ENCODE results near the gene KNL1.

KNL1 gene

DNA sequence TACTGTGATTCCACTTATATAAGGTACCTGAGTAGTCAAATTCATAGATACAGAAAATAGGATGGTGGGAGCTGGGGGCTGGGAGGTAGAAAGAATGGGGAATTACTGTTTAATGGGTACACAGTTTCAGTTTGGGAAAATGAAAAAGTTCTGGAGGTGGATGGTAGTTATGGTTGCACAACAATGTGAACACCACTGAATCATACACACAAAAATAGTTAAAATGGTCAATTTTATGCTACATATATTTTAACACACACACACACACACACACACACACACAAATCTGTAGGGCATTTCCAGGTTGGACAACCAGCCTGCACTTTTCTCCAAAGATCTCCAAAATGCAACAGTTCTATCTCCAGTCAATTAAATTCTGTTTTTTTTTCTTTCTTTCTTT is 30.6 kb upstream of the KNL1 start:
- no peaks in the 10 kb centered on the region for H3K27me3 ChIP-seq (ENCODE audit: insufficient read depth, low read length, poor library complexity)
- no peak overlapping the region for H2AFZ ChIP-seq (ENCODE audit: low read depth, low read length)
- H3K4me2 ChIP-seq (ENCODE audit: insufficient read depth, low read length), result peak overlapping the region; percentile 70
- H3K79me2 ChIP-seq (ENCODE audit: insufficient read depth, low read length), result peaks cover 17% of the 10 kb centered on the region
- H3K9me3 ChIP-seq (ENCODE audit: insufficient read depth, low read length, severe bottlenecking), result no peaks in the 10 kb centered on the region
- H3K9ac ChIP-seq (ENCODE audit: low read depth, low read length), result no peak overlapping the region
- H3K4me1 ChIP-seq (ENCODE audit: insufficient read depth, low read length), result peaks cover 32% of the 10 kb centered on the region
- ATAC-seq (ENCODE audit: insufficient read depth, low read depth) (no peak), DNase-seq (no peak)
- no peak for TF ChIP-seq EZH2 (IDR thresholded peaks at IDR 0.05; ENCODE audit: borderline replicate concordance, low read depth, low read length, severe bottlenecking)
- TF ChIP-seq, protein P1, sequence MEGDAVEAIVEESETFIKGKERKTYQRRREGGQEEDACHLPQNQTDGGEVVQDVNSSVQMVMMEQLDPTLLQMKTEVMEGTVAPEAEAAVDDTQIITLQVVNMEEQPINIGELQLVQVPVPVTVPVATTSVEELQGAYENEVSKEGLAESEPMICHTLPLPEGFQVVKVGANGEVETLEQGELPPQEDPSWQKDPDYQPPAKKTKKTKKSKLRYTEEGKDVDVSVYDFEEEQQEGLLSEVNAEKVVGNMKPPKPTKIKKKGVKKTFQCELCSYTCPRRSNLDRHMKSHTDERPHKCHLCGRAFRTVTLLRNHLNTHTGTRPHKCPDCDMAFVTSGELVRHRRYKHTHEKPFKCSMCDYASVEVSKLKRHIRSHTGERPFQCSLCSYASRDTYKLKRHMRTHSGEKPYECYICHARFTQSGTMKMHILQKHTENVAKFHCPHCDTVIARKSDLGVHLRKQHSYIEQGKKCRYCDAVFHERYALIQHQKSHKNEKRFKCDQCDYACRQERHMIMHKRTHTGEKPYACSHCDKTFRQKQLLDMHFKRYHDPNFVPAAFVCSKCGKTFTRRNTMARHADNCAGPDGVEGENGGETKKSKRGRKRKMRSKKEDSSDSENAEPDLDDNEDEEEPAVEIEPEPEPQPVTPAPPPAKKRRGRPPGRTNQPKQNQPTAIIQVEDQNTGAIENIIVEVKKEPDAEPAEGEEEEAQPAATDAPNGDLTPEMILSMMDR (IDR thresholded peaks at IDR 0.05; ENCODE audit: borderline replicate concordance, extremely low read depth, low read length, poor library complexity, severe bottlenecking), result no peak
- H3K36me3 ChIP-seq (ENCODE audit: insufficient read depth, low read length), result peaks cover 4% of the 10 kb centered on the region; the same call in 1 of the 2 replicates
- no peak overlapping the region for H3K4me3 ChIP-seq (ENCODE audit: low read depth in 1 of 2, low read length in 2 of 2)
- H4K20me1 ChIP-seq (ENCODE audit: insufficient read depth, low read length), result no peaks in the 10 kb centered on the region
- no peak overlapping the region for H3K27ac ChIP-seq (ENCODE audit: low read length)

DNA sequence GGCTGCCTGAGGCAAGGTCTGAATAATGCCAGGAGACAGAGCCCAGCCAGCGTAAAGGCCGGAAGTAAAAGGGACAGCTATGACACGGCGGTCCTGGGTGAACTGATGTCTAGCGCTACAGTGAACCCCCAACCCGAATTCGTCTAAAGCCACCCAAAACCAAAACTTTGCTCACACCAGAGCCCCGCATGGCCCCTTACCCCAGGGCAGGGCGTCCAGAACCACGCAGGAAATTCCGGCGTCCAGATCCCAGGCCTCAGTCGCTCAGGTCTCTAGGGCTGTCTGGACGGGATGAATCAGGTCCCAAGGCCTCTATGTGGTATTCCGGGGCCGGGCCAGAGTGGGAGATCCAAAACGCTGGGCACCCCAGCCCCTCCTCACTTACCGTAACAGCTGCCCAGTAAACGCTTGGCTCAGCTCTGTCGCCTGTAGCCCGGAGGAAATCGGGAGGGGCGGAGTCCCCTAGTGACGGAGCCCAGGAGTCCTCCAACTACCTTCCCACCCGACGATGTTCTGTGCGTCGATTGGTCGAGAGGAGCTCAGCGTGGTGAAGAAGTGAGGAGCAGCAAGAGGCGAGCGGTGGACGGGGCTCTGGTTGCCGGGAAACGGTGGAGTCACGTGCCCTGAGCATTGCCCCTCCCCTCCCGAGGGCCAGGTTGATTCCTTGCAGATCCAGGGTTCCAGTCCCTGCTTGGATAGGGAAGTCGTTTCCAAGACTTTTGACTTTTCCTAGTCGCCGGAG is 29.3 kb upstream of the KNL1 start, which contains the start of gene CCDC32:
Gene CCDC32, minus strand, starts transcription at position 452 of the 742 bp plus-strand sequence. CDS start 2,027 bp downstream, outside the sequence.
- Histone ChIP-seq H3K4me3 (ENCODE audit: low read depth in 1 of 2, low read length in 2 of 2) (peak within 1 kb of the TSS; percentile 58 to 80; a peak in 3 of 4 replicates), H4K20me1 (ENCODE audit: insufficient read depth, low read length) (no peaks in the 10 kb centered on the region), H3K4me2 (ENCODE audit: insufficient read depth, low read length) (peak within 1 kb of the TSS; percentile 70), H3K36me3 (ENCODE audit: insufficient read depth, low read length) (peaks cover 4% of the 10 kb centered on the region; the same call in 1 of the 2 replicates), H3K9ac (ENCODE audit: low read depth, low read length) (peak within 1 kb of the TSS; percentile 68), H2AFZ (ENCODE audit: low read depth, low read length) (peak within 1 kb of the TSS; percentile 80), H3K27ac (ENCODE audit: low read length) (peak within 1 kb of the TSS; percentile 73), H3K27me3 (ENCODE audit: insufficient read depth, low read length, poor library complexity) (no peaks in the 10 kb centered on the region), H3K9me3 (ENCODE audit: insufficient read depth, low read length, severe bottlenecking) (no peaks in the 10 kb centered on the region), H3K4me1 (ENCODE audit: insufficient read depth, low read length) (peaks cover 36% of the 10 kb centered on the region), H3K79me2 (ENCODE audit: insufficient read depth, low read length) (peaks cover 24% of the 10 kb centered on the region)
- TF ChIP-seq EZH2 (IDR thresholded peaks at IDR 0.05; ENCODE audit: borderline replicate concordance, low read depth, low read length, severe bottlenecking), result no peak
- TF ChIP-seq, protein P1 (IDR thresholded peaks at IDR 0.05; ENCODE audit: borderline replicate concordance, extremely low read depth, low read length, poor library complexity, severe bottlenecking), result no peak
- peak; percentile 96 for DNase-seq
- ATAC-seq (ENCODE audit: insufficient read depth, low read depth), result peak; percentile 97

DNA sequence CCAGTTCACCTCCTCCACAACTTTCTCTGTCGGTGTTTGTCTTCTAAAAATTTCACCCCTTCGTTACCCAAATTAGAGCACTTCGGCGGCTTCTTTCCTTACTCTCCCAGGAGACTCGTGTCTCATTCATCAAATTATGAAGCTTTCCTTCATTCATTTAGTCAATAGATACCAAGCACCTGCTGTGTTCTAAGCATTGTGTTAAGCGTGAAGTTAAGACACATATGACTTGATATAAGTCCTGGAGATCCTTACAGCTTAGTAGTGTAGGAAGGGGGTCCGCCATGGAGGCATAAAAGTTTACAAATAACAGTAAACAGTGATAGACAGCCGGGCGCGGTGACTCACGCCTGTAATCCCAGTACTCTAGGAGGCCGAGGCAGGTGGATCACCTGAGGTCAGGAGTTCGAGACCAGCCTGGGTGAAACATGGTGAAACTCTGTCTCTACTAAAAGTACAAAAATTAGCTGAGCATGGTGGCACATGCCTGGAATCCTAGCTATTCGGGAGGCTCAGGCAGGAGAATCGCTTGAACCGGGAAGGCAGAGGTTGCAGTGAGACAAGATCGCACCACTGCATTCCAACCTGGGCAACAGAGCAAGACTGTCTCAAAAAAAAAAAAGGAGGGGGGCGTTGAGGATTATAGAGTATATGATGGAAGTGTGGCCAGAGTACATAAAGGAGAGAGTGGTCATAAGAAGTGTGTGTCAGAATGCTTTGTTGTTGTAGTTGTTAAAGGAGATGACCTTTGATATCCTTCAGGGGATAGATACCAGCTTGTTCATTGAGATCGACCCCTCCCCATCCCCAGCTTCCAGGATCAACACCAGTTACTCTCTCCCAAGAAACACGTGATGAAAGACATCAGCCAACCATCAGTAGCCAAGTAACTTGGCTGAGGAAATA is 28.5 kb upstream of the KNL1 start:
- TF ChIP-seq EZH2 (IDR thresholded peaks at IDR 0.05; ENCODE audit: borderline replicate concordance, low read depth, low read length, severe bottlenecking), result no peak
- TF ChIP-seq, protein P1 (IDR thresholded peaks at IDR 0.05; ENCODE audit: borderline replicate concordance, extremely low read depth, low read length, poor library complexity, severe bottlenecking), result no peak
- DNase-seq (no peak), ATAC-seq (ENCODE audit: insufficient read depth, low read depth) (no peak)

More for the DNA sequence above, 28.5 kb upstream of the KNL1 start:
- Histone ChIP-seq H3K9me3 (ENCODE audit: insufficient read depth, low read length, severe bottlenecking) (no peaks in the 10 kb centered on the region), H4K20me1 (ENCODE audit: insufficient read depth, low read length) (peaks cover 4% of the 10 kb centered on the region; the same call in 1 of the 2 replicates), H3K4me3 (ENCODE audit: low read depth in 1 of 2, low read length in 2 of 2) (peak overlapping the region; percentile 58 to 80; a peak in 3 of 4 replicates), H3K9ac (ENCODE audit: low read depth, low read length) (peak overlapping the region; percentile 68), H3K36me3 (ENCODE audit: insufficient read depth, low read length) (peaks cover 7% of the 10 kb centered on the region; the same call in 1 of the 2 replicates), H3K4me1 (ENCODE audit: insufficient read depth, low read length) (peaks cover 45% of the 10 kb centered on the region), H3K79me2 (ENCODE audit: insufficient read depth, low read length) (peaks cover 33% of the 10 kb centered on the region), H3K27ac (ENCODE audit: low read length) (peak overlapping the region; percentile 62), H3K27me3 (ENCODE audit: insufficient read depth, low read length, poor library complexity) (no peaks in the 10 kb centered on the region), H3K4me2 (ENCODE audit: insufficient read depth, low read length) (peak overlapping the region; percentile 70), H2AFZ (ENCODE audit: low read depth, low read length) (peak overlapping the region; percentile 75)

Measured in DND-41 (cell line).